NCI-H1436 (cell line): ENCODE measurements around the gene CAPN5.

Experiments used
- DNase-seq: peaks from one replicate; lab custom pipeline; 2025; lab: John Stamatoyannopoulos, UW

Gene CAPN5

DNA sequence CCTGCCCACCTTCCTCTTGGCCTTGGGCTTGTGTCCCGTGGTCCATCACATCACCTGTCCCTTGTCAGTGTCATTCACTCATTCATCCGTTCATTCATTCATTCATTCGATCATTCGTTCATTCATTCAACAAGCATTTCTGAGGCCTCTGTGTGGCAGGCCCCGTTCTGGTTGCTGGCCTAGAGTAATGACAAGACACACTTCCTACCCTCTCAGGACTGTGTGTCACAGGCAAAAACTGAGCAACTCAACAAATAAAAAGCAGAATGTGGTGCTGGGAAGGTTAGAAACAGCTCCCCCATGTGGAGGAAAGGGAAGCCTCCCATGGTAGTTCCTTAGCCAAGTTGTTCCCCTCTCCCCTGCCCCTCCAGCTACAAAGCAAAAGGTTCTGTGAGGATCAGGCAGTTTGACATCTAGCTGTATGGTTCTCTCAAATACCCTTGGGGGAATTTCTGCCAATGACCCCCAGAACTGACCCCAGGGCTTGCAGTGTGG is 34.3 kb downstream of the CAPN5 start:
- no peak for DNase-seq

DNA sequence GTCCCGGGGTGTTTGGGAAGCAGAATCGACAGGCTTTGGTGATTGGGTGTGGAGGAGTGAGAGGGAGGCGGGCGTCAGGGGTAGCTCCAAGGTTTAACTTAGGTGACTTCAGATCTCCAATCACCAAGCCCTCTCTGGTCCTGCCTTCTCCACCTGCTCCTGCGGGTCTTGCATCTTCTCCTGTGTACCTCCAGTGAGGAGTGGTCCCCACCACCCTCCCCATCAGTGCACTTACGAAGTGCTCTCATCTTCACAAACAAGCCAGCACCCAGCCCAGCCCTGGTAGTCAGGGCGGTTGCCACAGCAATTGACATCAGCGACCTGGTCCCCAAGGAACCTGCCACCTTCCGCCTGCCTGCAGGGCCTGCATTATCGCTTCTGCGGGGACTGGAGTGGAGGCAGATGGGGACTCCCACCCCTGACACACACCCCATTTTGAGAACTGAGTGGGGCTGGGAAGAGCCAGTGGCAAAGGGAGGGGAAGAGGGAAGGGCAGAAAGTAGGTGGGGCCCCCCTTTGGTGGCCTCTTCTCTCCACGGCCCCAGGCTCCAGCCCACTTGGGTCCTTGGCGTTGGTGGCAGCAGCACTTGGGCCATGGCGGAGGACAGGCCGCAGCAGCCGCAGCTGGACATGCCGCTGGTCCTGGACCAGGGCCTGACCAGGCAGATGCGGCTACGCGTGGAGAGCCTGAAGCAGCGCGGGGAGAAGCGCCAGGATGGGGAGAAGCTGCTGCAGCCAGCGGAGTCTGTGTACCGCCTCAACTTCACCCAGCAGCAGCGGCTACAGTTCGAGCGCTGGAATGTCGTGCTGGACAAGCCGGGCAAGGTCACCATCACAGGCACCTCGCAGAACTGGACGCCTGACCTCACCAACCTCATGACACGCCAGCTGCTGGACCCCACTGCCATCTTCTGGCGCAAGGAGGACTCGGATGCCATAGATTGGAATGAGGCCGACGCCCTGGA is 35.8 kb downstream of the CAPN5 start, which contains the start of gene OMP:
OMP (plus strand) TSS at position 595 of the 965 bp plus-strand sequence; CDS start at position 595, 0 bp downstream.
- DNase-seq, result peak; percentile 74

DNA sequence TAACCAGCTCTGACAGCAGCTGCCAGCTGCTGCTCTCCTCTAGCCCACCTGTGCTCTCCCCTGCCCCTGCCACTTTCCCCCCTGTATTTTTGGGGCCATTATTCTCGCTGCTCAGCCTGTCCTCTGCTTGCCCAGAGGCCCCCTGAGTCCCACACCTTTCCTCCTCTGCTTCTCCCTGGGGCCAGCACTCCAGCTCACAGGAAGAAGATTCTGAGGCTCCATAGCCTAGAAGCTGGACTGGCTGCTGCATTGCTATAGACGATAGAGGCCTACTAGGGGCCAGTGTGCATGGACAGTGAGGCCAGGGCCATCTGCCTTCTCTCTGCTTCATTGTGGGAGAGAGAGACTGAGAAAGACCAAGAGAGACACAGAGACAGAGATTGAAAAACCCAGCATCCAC is 36.5 kb downstream of the CAPN5 start:
- no peak for DNase-seq

DNA sequence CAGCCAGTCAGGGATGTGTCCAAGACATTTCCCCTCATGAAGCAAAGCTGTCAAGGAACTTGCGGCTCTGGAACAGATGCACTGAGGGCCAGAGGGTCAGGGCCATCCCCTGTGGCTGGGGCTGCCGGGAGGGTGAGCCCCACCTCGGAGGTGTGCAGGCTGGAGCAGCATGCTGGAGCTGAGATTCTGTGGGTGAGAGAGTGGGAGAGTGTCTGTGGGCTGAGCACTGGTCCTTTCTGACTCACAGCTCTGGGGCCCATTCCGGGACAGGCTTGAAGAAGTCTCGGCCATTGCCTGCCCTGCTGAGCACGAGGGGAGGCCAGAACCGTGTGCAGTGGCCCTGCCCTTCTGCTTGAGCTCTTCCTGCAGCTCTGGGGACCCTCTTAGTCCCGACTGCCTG is 38.0 kb downstream of the CAPN5 start:
- DNase-seq, result no peak

DNA sequence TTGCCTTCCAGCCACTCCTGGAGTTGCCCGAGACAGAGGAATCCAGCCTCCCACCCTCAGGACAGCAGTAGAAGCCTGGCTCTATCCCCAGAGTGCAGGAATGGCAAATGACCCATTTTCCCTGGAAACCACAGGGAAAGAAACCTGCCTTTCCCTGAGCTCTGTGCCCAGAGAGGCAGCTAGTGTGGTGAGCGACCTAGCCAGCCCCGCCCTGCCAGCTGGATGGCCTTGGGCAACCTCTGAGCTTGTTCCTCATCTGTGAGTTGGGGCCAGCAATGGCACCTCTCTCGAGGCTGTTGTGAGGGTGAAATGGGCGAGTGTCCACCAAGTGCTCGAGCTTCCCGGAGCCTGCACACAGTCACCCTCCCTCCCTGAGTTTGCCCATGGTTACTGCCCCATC is 39.5 kb downstream of the CAPN5 start:
- no peak for DNase-seq

DNA sequence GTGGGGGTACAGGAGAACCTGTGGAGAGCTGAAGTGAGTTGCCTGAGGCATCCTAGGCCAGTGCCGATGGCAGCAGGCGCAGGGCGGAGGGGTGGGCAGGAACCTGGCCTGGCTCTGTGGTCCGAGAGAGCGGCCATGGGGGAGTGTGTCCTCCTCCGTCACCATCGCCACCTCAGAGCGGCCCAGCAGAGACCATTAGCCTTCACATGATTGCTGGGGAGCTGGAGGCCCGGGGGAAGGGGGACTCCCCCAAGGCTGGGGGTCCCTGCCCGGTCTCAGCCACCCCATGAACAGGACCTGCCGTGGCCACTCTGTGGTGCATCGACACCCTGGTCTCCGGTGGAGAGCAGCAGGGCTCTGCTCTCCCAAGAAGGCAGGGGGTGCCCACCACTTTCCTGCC is 40.0 kb downstream of the CAPN5 start:
- DNase-seq, result no peak

DNA sequence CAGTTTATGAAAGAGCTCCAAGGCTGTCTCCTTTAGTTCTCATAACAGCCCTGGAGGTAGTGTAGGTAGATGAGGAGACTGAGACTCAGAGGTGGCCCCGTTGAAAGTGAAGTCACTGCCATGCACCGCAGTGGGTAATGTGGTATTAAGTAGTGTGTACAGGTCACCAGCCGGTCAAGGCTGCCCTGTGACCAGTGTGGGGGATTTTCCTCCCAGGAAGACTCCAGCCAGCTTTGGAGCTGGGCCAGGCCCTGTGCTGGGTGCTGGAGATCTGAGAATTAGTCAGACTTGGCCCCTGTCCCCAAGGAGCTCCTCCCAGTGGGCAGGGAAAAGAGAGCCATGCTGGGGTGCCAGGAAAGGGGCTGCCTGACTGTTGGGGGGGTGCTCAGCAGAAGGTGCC is 41.2 kb downstream of the CAPN5 start:
- DNase-seq, result no peak

DNA sequence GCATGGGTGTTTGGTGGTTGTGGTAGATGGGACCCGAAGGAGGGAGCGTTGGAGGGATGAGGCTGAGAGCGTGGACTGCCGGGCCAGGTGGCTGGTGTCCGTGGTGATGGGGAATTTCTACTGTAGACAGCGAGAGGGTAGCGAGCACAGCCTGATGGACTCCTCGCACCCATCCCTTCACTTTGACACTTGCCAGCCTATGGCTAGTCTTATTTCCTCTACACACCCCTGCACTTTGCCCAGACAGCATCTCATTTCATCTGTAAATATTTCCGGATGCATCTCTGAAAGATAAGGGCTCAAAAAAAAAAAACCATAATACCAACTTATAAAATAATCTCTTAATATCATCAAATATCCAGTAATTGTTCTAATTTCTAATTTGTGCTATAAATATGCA is 41.7 kb downstream of the CAPN5 start:
- no peak for DNase-seq

DNA sequence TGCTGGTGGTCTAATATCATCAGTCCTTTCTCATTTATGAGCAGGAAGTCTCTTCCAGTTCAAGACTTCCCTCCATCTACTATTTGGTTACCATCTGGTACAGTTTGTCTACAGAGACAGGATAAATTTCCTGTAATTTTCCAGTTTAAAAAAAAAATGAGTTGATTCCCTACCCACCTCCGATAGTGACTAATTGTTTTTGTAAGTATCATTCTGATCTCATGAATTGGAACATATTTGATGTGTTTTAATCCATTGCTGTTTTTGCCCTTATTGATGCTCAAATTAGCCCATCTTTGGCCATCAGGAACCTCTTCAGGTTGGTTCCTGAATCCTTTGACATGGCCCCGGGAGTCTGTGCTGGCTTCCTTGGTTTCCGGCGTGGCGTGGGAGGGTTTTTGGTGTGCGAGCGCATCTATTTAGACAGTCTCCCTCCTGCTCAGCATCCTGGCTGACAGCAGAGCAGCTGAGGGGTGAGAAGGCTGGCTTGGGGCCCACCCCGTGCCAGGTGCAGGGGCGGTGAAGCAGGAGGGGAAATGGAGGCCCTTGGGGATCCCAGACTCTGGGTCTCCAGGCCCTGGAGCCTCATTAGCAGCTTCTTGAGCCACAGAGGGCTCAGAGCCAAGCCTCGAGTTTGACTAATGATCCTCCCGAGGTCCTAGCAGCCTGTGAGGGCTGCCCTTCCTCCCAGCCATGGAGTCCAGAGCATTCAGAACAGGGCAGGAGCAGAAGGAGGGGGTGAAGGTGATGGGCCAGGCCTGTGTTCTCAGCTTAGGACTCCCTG is 42.7 kb downstream of the CAPN5 start:
- peak; percentile 84 for DNase-seq

DNA sequence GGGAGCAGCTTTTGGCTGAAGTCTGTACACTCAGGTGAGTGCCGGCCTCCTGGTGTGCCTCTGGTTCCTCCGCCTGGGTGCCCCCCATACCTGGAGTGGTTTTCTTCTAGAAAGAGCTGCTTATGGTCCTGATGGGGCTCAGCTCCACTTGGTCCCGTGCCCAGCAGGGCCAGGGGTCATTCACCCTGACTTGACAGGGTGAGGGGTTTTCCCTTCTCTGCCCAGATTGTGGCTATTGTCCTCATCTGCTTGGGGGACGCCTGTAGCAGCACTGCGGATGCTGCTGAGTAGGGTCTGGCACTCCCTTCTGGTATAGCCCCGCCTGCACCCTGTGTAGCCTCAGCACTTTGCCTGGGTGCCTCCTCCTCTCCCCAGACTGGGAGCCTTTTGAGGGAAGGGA is 44.1 kb downstream of the CAPN5 start:
- no peak for DNase-seq

DNA sequence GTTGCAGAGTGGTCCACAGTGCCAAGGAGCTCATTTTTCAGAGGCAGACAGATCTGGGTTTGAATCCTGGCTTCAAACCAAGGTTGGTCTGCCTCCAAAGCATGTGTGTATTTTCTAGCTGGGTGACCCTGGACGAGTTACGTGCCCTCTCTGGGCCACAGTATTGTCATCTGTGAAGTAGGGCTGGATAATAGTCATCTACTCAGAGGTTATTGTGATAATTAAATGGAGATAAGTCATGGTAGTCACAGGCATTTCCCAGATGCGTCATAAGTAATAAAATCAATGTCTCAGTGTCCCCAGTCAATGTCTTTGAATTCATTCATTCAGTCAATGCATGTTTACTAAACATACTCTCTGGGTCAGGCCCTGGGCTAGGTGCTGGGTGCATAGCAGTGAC is 44.5 kb downstream of the CAPN5 start:
- no peak for DNase-seq

DNA sequence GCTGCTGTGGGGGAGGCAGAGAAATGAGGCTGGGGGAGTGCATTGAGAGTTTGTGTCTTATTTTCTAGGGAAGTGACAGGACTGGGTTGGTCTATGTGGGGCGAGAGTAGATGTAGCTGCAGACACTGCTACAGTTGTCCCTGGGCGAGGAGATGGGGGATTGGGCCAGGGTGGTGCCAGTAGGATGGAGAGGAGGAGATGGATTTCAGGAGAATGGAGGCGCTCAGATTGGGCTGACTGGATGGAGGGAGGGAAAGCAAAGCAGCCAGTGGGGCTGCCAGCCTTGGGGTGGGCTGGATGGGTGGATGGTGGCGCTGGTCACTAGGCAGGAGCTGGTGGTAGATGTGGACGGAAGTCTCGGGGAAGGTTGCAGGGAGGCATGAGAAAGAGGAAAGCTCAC is 45.2 kb downstream of the CAPN5 start:
- no peak for DNase-seq

DNA sequence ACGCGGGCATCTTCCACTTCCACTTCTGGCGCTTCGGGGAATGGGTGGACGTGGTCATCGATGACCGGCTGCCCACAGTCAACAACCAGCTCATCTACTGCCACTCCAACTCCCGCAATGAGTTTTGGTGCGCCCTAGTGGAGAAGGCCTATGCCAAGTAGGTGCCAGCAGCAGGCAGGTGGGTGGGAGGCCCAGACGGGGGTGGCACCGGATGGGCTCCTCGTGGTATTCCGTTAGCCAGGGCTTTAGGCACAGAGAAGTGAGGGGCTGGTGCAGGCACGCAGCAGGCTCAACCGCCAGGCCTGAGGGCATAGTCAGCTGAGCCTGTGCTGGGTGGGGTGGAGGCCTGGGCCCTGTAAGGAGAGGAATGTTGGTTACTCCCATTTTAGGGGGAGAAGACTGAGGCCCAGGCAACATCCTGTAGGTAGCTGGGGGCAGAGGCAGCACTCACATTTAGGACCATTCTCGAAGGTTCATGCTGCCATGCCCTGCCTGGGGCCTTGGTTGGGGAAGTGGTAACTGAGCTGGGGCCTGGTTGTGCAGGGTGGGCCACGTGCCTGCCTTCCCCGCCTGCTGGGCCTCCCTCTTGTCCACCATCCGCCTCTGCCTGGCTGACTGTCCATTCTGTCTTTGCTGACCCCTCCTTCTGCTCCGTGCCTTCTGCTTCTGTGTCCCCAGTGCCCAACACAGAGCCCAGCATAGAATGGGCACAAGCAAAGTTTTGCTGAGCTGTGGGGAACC is 46.0 kb downstream of the CAPN5 start:
- DNase-seq, result no peak

DNA sequence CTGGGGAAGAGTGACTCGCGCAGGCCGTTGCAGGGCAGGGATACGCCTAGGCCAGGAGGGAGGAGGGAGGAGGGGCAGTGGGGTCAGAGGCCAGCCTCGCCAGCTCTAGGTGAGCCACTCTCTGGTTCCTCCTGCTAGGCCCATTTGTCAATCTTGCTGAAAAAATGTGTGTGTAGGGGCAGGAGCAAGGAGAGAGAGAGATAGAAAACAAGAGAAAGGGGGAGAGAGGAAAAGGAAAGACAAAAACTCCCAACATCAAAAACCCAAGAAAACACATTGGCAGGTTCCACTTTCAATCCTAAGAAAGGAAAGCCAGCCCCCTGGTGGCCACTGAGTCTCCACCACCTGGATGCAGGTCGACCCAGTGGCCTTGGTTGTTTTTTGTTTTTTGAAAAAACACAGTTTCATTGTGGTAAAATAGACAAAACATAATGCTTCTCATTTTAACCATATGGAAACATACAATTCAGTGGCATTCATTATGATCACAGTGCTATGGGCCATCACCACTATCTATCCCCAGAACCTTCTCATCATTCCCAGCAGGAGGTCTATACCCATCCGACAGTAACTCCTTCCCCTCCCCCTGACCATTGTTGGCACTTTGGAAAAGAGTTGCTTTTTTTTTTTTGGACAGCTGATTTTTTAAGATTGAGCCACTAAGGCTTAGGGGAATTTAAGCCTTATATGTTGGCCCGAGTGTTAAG is 46.8 kb downstream of the CAPN5 start:
- no peak for DNase-seq

DNA sequence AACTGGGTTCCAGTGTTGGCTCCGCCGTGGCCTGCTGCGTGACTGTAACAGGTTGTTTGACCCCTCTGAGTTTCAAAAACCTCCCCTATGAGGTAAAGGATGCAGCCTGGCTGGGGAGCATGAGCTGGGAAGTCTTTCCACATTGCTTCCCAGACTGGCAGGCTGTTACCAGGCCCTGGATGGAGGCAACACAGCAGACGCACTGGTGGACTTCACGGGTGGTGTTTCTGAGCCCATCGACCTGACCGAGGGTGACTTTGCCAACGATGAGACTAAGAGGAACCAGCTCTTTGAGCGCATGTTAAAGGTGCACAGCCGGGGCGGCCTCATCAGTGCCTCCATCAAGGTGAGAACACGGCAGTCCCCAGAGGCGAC is 47.3 kb downstream of the CAPN5 start:
- no peak for DNase-seq

DNA sequence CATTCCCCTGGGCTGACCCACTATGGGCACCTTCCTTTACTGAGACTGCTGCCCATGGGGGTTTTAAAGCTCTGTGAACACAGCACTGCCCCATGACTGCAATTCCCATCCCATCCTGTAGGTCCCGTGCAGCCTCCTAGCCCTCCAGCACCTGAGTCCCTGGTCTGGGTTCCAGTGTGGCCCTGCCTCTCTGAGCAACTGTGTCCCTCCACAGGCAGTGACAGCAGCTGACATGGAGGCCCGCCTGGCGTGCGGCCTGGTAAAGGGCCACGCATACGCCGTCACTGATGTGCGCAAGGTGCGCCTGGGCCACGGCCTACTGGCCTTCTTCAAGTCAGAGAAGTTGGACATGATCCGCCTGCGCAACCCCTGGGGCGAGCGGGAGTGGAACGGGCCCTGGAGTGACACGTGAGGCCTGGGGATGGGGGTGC is 48.4 kb downstream of the CAPN5 start:
- DNase-seq, result no peak

DNA sequence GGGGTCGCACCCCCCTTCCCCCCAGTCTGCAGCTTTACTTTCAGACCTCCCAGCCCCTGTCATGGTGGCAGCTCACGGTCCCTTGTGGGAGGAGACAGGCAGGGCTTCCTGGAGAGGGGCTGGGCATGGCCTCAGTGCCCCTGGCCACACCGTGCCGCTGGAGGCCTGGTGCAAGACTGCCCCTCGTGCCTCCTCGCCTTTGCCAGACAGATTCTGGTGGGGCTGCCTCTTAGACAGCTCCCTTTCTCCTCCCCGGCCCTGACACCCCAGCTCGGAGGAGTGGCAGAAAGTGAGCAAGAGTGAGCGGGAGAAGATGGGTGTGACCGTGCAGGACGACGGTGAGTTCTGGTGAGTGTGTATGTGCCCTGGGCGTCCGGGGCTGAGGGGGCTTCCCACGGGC is 49.2 kb downstream of the CAPN5 start:
- no peak for DNase-seq

DNA sequence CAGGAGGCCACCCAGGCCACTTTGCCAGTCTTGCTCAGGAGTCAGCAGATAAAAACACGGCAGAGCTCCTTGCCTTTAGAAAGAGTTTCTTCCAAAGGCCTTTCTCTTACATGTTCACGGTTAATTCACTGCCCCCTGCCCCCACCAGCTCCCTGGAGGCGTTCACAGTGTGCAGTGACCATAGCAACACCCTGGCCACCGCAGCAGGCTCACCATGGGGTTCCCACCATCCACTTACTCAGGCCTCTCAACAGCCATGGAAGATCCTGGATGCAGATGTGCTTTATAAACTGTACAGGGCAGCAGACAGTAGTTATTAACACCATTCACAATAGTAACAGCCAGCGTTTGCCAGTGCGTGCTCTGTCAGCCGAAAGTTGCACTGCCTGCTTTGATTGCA is 50.7 kb downstream of the CAPN5 start:
- no peak for DNase-seq

DNA sequence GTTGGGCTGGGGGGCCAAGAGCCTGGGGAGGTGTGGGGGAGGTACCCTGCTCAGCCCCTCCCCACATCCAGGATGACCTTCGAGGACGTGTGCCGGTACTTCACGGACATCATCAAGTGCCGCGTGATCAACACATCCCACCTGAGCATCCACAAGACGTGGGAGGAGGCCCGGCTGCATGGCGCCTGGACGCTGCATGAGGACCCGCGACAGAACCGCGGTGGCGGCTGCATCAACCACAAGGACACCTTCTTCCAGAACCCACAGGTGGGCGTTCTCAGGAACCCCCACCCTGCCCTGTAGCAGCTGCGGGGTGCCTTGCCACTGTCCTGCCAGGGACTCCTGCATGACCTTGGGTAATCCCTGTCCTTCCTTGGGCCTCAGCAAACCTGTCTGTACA is 51.3 kb downstream of the CAPN5 start:
- DNase-seq, result no peak

DNA sequence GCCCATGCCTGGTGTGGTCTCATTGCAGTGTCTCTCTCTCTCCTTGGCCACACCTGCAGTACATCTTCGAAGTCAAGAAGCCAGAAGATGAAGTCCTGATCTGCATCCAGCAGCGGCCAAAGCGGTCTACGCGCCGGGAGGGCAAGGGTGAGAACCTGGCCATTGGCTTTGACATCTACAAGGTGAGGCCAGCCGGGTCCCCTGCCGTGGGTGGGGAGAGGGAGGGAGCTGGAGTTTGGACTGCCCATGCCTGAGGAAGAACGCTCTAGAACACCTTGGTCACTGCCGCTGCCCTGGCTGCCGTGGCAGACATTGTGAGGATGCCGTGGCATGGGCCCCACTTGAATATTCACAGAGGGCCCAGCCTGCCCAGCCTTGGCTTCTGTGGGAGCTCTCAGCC is 52.2 kb downstream of the CAPN5 start:
- no peak for DNase-seq

DNA sequence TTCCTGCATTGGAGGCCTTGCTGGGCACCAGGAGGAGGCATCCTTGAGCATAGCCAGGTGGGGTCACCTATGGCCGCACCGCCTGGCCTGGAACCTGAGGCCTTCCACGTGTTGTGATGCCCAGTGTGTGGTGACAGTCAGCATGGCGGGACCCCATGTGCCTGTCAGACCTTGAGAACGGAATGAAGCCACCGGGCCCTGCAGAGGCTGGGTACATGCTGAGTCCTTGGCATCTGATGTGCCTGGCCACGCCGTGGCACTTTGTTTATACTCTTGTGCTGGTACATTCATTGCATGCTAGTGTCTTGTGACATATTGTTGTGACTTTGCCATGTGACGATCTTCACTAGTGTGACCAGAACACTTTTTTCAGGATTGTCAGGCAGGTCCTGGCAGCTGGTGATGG is 52.8 kb downstream of the CAPN5 start:
- DNase-seq, result no peak

DNA sequence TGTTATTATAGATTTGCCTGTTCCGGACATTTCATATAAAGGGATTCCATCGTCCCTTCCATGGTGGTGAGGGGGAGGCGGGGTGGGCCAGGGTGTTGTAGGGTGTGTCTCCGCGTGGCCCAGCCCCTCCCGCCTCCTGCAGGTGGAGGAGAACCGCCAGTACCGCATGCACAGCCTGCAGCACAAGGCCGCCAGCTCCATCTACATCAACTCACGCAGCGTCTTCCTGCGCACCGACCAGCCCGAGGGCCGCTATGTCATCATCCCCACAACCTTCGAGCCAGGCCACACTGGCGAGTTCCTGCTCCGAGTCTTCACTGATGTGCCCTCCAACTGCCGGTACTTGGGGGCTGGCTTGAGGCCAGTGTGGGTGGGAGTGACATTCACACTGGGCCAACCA is 53.8 kb downstream of the CAPN5 start:
- DNase-seq, result no peak
